Measurements from ENCODE around the gene COL4A1.

The COL4A1 gene

DNA sequence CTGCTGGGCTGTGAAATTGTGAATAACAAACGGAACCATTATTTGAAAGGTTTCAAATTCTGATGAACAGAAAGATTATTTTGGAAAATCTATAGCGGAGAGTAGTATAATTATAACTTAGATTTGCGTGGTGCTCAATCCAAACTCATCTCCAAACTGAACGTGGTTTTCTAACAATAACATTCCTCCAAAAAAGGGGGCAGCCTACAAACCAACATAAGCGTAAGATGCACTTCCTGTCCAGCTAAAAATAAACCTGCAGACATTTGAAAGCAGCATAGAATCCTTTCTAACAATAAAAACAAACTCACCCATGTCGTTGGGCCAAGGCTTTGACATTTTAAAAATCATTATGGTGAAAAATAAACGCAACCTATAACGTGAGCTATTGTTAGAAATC lies 178.4 kb downstream of the COL4A1 start:
- DNase-seq, result no peak

DNA sequence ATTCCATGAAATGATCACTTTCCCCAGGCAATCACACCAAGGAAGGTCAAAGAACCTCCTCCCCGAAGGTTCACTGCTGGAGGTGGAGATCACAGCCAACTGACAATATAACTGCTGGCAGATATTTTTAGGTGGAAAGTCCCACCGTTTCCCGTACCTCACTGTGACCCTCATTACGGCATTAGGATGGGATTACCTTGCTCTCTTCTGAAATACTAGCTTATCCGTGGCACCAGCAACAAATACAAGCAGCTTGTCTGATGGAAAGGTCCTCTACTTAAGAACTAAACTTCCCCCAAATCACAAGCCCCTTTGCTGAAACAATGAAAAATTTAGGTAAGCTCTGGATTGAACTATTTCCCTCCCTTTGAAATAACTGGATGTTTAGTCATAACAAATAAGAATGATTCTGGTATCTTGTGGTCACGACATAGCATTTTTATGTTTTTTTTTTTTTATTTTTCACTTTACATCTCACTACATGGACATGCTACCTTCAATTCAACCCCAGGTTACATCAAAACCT lies 178.9 kb downstream of the COL4A1 start:
- DNase-seq, result no peak

DNA sequence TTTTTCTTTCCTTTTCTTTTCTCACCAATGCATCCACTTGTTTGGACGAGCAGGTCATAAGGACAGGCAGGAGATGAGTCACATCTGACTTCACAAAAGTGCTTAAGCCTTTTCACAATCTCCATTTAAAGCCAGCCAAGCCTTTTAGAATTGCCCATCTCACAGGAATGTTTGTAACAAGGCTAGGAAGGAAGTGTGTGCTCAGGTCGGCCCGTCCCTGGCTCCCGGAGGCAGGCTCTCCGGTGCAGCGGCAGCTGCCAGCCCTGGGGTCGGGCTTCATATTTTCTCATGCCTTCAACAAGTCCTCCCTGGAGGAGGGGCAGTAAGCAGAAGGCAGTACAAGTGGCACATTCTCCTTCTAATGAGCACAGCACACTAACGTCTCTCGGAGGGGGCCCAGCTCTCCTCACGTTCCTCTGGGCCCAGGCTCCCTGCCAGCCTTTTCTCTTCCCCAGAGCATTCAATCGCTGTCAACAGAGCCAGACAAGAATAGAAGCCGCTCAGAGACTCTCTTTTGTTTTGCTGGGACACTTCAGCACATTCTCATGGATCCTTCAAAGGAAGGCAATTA lies 180.5 kb downstream of the COL4A1 start:
- DNase-seq, result peak; percentile 45

DNA sequence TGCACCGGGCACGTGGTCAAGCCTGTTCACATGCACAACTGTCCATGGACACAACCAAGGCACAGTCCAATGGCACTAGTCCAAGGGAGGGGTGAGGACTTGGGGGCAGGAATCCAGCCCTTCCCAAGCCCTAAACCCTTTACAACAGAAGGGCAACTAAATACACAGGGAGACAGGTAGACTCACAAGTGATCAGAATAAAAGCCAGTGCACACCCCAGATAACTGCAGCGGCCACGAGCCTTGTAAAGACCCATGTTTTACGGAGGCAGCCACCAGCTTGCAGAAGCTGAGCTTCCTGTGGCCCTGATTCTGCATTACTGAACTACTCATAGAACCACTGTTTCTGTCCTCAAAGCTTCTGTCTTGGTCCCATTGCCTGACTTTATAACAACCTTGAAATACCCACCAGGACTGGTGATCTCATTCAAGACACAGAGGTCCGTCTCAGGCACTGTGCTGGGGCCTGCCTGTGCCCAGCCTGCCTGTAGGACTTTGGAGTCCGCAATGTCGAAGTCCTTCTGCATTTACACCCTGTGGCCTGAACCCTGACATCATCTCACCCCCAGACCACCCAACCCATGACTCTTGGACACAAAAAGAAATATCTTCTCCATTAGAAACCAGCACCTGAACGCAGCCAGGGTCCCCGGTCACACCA lies 181.2 kb downstream of the COL4A1 start:
- no peak for DNase-seq

DNA sequence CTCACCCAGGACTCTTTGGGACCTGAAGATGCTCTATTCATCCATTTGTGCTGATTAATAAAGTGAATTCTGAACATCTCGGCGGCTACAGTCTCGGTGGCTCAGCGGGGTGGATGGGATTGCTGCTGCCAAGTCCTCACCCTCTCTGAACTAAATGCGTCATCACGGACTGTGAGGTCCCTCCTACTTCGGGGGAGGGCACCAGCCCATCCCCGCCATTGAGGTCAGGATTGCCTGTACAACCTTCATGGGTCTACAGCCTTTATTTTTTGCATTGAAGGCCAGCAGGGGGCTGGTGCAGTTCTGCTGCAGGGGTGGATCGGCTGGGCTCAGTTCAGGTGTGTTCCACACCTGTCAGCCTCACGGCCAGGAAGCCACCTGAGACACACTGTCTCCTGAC lies 181.8 kb downstream of the COL4A1 start:
- no peak for DNase-seq

DNA sequence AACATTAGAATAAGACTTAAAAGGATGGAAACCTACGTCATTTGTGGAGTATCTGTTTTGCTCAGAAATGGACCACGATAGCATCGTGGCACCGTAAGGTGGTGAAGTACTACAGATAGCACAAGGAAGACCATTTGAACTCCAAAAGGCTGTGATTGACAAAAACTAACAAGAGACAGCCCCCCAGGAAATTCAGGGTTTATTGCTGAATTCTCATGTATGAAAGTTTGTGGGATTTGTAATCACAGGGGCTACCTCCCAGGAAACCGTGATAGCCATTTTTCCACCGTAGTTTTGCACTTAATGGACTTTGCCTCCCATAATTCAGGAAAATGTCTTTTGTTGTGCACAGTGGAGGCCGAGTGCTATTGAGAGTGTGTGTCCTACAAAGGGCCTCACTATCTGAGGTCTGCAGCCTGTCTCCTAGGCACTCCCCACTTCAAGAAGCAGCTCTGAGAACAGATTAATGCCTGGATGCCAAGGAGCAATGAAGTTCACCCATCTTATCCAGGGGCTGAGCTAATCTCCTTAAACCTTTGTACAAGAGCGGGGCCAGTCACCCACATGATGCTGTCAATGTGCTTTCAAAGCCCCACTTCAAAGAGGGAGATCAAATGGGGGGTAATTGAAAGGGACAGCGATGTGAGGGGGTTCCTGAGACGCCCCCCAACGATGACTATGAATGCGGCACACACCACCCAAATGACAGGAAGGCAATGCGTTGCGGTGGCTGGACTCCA lies 182.6 kb downstream of the COL4A1 start:
- no peak for DNase-seq

DNA sequence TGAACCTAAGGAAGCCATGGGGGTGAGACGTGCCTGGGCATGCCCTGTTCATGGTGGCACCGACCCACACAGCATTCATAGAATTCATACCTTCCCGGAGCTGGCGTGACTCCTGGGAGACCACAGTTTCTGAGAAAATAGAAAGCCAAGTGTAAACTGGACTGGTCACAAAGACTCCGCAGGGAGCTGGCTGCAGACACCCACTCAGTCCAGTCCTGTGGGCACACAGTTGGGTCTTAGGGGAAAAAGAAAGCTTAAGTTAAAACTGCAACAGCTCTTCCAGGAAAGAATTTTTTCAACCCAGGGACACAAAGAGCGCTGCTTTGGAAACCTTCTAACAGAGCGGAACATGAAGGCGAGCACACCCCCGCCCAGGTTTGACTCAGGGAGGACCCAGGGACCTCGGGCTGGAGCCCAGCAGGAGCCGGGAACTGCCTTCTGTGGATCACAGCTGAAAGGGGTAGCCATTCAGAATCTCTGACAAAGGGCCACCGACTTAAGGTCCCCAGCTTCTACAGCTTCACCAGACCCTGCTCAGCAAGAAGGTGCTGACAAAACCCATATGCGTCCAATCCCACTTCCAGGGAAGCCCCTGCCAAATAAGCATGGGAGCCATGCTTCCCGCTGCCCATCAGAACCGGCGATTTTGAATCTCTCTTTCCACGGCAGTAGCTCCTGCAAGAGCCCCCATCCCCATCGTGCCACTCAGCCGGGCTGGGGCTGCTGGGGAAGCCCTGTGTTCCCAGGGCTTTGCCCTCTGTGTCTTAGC lies 183.7 kb downstream of the COL4A1 start:
- no peak for DNase-seq

DNA sequence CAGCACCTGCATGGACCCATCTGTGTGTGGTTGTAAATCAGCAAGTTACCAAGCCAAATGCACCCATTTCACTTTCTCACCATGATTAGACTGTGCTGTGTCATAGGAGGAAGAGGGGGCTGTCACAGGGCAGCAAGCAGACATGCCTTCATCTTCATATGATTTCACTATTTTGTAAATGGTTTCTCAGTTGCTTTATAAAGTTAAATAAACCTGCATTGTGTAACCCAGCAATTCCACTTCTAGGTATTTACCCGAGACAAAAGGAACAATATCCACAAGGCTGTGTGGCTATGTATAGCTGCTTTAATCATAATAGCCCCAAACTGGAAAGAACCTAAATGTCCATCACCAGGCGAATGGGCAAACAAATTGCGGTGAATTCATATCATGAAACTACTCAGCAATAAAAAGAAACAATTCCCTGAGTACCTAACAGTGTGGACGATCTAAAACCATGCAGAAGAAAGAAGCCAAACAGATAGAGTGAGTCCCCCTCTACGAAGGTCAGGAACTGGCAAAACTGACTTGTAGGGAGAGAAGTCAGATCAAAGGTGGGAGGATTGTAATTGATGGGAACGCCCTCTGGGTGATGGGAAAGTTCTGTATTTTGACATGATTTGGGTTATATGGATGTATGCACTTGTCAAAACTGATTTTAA lies 185.4 kb downstream of the COL4A1 start:
- no peak for DNase-seq

DNA sequence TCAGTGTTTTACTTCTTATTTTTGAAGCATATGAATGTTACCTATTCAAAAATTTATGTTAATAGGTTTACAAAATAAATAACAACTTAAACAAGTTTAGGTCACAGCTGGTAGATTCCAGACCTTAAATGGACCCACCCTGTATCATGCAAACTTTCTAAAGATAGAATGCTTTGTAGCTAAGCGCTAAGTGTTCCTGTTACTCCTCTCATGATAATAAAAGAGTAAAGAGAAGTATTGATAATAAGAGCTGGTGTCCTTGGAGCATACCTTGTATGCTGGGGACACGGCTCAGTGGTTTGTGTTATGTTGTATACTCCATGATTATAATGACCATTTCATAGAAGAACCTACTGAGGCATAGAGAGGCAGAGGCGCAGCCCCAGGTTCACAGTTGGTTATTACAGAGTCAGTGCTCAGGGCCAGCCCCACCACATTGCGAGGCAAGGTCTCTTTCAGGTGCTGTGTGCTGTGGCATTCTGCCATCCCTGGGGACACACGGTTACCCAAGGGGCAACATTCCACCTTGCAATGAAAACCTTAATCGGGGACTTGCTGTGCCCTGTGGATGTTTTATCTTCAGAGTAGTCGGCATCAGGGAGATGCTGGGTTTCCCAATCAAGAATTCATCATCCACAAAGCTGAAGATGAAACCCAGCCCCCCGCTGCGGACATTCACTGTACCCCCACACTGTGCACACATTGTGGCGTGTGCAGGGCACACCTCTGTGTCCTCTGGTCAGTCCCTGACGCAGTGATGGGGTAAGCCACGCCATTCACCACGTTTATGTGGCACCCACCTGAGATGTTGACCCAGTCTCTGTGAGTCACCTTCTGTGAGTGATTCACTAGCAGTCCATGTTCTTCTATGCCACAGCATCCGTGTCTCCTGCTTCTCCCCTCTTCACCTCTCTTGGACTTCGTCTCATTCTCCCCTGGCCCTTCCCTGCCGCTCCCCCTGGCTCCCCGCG lies 186.7 kb downstream of the COL4A1 start:
- DNase-seq, result no peak

DNA sequence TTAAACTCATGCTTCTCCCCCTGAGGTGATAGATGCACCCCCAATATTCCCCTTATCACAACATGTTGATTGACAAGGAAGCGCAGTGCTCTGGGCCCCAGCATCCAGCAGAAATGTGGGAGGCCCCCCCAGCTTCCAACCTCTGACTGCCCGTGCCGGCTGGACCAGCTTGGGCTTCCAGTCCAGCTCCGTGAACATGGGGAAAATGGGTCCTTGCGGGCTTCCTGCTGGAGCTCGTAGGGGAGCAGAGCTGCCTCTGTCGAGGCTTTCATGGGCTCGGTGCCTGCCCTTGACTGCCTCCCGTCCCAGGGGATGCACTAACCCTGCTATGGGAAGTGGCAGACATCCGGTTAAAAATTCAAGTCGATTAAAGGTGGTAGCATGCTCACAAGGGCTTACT lies 188.9 kb downstream of the COL4A1 start:
- no peak for DNase-seq

DNA sequence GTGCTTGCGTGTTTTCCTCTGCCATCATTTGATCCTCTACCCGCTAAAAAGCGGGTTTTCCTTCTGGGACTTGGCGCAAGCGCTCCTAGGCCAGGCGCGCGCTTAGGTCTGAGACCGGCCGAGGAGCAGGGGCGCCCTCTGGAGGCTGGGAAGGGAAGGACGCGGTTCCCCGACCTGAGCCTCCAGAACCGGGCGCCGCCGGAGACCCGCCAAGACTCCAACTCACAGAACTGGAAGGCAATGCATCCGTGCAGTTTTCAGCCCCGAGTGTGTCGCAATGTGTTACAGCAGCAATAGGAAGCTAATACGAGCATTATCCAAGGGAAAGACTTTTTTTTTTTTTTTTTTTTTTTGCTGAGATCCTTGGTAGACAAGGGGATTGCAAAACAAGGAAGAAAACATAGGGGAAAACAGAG lies 190.9 kb downstream of the COL4A1 start:
- peak; percentile 75 for DNase-seq

DNA sequence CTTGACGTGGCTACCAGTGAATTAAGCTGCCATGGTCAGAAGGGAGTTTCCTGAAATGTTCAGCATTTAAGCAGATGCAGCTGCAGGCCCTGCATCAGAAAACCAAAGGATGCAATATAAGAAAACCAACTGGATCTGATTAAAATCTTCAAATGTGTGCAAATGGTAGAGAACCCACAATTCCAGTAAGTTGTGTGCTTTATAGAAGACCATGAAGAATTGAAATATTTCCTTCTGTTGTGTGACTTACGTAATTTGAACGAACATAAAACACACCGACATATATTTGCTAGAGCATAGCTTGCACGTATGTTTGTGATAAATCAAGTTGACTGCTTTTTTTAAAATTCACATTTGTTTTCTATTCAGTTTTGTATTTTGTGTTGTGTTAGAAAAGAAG lies 191.4 kb downstream of the COL4A1 start:
- DNase-seq, result no peak

DNA sequence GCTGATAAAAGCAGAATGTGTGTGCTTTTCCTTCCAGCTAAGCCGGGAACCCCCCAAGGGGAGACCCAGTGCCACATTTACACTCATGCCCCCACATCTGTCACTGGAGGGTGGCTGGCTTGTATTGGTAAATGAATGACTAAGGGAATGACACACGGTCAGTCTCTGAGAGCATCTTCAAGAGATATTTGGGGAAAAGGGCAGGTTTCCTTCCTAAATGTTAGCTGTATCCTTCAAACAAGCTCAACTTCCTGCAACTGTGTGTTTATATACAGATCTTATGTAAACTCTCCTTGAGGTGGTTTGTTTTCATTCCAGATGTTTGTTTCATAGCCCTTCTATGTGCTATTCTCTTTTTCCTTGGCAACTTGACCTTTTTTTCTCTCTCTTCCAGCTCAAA lies 192.6 kb downstream of the COL4A1 start:
- DNase-seq, result no peak

DNA sequence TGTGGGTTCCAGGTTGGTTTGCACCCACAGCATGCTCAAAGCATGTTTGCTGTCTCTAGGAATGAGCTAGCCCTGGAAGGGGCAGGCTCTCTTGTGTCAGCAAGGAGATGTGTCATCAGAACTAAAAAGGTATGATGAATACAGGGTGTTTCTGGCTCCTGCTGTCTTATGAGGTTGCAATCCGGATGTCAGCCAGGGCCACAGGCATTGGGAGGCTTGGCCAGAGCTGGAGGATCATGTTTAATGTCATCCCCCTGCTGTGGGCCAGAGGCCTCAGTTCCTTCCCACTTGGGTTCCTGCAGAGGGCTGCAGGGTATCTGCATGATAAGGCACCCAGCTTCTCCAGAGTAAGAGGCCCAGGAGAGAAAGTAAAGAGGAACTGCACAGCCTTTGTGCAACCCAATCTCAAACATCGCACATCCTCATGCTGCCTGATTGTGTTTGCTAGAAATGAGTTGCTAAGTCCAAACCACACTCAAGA lies 193.6 kb downstream of the COL4A1 start:
- DNase-seq, result peak; percentile 41

DNA sequence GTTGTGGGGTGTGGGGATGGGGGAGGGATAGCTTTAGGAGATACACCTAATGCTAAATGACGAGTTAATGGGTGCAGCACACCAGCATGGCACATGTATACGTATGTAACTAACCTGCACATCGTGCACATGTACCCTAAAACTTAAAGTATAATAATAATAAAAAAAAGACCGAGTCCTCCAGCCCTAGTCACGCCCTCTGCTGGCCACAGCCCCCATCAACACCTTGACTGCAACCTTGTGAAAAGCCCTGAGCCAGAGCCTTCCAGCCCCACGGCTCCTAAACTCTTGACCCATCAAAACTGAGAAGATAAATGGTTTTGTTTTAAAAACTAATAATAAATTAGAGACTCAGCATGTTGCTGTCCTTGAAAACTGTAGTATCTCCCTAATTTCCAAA lies 194.6 kb downstream of the COL4A1 start:
- DNase-seq, result peak; percentile 46

DNA sequence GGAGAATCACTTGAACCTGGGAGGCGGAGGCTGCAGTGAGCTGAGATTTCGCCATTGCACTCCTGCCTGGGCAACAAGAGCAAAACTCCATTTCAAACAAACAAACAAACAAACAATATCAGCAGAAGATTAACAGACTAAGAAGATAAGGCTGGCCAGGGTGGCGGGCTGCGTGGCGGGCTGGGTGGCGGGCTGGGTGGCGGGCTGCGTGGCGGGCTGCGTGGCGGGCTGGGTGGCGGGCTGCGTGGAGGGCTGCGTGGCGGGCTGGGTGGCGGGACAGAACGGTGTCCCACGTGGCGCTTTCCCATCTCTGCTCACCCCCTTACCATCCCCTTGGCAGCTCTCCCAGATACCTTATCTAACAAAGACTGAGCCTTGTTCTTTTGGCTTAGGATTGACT lies 196.2 kb downstream of the COL4A1 start:
- no peak for DNase-seq

DNA sequence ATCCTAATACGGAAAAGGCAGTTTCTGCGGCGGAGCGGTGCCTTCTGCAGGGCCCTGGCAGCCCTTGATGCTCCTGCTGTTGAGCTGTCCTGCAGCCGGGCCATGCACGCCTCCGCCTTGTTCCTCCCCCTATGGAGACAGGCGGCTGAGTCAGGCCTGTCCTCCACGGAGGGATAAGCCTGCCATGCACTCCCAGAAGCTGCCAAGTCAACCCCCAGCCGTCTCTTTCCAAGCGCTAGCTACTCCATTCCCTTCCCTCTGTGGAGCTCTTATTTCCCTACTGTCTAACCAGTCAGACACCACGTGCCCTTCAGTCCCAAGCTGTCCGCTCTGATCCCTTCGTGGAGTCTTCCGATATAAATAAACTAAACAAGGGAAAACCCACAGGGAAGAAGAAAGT lies 197.0 kb downstream of the COL4A1 start:
- DNase-seq, result no peak

DNA sequence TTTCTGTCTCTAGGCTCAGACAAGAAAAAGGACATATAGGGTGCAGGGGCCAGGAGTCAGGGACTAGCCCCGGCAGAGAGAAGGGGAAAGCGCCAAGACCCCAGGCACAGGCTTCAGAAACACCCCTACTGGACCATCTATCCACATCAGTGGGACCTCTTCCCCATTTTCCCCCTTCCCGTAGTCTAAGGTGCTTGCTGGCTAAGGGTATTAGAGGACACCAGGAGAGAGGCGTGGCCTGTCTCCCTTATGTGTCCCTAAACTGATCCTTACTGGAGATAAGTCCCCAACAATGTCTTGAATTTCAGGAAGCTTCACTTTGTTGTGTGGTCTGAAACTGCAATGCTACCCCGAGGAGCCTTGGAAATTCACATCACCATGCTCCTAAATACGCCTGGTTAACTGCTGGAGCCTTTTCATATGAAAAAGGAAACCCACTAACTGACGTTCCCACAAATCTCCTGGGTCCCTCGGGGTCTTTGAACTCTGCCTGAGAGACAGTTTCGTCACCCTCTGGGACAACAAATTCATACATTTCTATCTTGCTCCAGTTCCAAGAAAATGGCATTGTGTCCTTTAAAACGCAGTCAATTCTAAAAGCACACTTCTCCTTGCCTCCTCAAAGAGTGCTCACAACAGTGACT lies 197.7 kb downstream of the COL4A1 start:
- no peak for DNase-seq

DNA sequence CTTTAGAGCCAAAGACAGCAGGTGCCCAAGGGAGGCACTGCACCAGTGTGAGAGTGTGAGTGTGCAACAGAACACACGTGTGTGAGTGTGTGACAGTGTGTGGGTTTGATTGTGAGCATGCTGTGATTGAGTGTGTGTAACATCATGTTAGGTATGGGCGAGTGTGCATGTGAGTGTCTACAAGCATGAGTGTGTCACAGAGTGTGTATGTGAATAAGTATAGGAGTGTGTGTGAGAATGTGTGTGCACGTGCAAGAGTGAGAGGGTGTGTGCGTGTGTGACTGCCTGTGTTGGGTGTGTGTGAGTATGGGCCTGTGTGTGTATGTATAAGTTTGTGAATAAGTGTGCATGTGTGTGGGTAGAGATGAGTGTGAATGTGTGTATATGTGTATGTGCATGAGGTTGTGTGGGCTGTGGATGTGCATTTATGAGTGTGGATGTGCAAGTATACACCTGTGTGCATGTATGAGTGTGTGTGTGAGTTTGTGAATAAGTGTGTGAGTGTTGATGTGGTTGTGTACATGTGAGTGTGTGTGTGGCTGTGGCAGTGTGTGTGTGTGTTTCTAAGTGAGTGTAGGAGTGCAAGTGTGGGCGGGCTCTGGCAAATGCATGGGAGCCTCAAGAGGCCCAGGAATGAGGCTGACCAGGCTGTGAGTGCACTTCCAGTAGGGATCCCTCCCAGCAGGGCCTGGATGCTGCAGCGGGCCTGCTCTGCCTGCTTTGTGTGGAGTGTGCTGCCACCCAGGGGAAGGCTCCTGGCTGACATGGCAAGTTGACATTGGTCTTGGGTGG lies 198.4 kb downstream of the COL4A1 start:
- peak; percentile 33 for DNase-seq
